H9 (cell line): ENCODE data around the gene CPT2. TPM values are rescaled to one million over a fixed set of nuclear protein-coding genes. Genes with fewer than 3 reads are reported as not detected.

Experiments used
- DNase-seq: peaks from one replicate; pipeline ENCODE4 v3.0.0-alpha.2; 2017
- H2AFZ ChIP-seq: one replicate; pipeline ENCODE4 v1.6.1; 2013; ENCODE audit warnings: mild to moderate bottlenecking, low read length, control low read depth, moderate library complexity
- H2AK5ac ChIP-seq: 2 replicates; pipeline ENCODE4 v1.6.1; 2013; ENCODE audit warnings: low read length, control low read depth, mixed read lengths; ENCODE audit not compliant: insufficient read length
- H2BK120ac ChIP-seq: one replicate; pipeline ENCODE4 v1.6.1; 2013; ENCODE audit warnings: low read depth, mild to moderate bottlenecking, low read length, control low read depth, inconsistent platforms; ENCODE audit not compliant: poor library complexity, severe bottlenecking
- H2BK12ac ChIP-seq: 2 replicates; pipeline ENCODE4 v1.6.1; 2013; ENCODE audit warnings: low read length, control low read depth, mixed read lengths, low read depth; ENCODE audit not compliant: insufficient read length
- H2BK15ac ChIP-seq: 2 replicates; pipeline ENCODE4 v1.6.1; 2013; ENCODE audit warnings: low read depth, low read length, control low read depth
- H2BK20ac ChIP-seq: one replicate; pipeline ENCODE4 v1.6.1; 2013; ENCODE audit warnings: low read depth, mild to moderate bottlenecking, low read length, control low read depth, inconsistent platforms; ENCODE audit not compliant: poor library complexity, severe bottlenecking
- H2BK5ac ChIP-seq: 2 replicates; pipeline ENCODE4 v1.6.1; 2013; ENCODE audit warnings: low read length, control low read depth, mixed read lengths; ENCODE audit not compliant: insufficient read length
- H3K14ac ChIP-seq: 2 replicates; pipeline ENCODE4 v1.6.1; 2013; ENCODE audit warnings: low read length, control low read depth; ENCODE audit not compliant: insufficient read depth
- H3K18ac ChIP-seq: 2 replicates; pipeline ENCODE4 v1.6.1; 2013; ENCODE audit warnings: low read depth, mild to moderate bottlenecking, mixed read lengths, low read length, control low read depth; ENCODE audit not compliant: insufficient read length
- H3K23ac ChIP-seq: 2 replicates; pipeline ENCODE4 v1.6.1; 2013; ENCODE audit warnings: low read length, control low read depth, mixed read lengths, low read depth; ENCODE audit not compliant: insufficient read length
- H3K23me2 ChIP-seq: 2 replicates; pipeline ENCODE4 v1.6.1; 2013; ENCODE audit warnings: low read depth, mild to moderate bottlenecking, mixed read lengths, low read length, control low read depth; ENCODE audit not compliant: insufficient read length, poor library complexity, severe bottlenecking
- H3K27ac ChIP-seq: 2 replicates; pipeline ENCODE4 v1.5.1; 2013; ENCODE audit warnings: low read length, control low read depth, mixed read lengths, low read depth; ENCODE audit not compliant: insufficient read length
- H3K27me3 ChIP-seq: 2 replicates; pipeline ENCODE4 v1.6.1; 2013; ENCODE audit warnings: low read length, control low read depth, inconsistent platforms; ENCODE audit not compliant: insufficient read depth
- H3K4ac ChIP-seq: 2 replicates; pipeline ENCODE4 v1.6.1; 2013; ENCODE audit warnings: low read depth, mild to moderate bottlenecking, control low read depth, inconsistent platforms, low read length, moderate library complexity
- H3K4me1 ChIP-seq: 2 replicates; pipeline ENCODE4 v1.6.1; 2013; ENCODE audit warnings: low read length, control low read depth, inconsistent platforms; ENCODE audit not compliant: insufficient read depth
- H3K4me2 ChIP-seq: 2 replicates; pipeline ENCODE4 v1.6.1; 2013; ENCODE audit warnings: low read length, control low read depth, mixed read lengths; ENCODE audit not compliant: insufficient read length, insufficient read depth
- H3K56ac ChIP-seq: 2 replicates; pipeline ENCODE4 v1.6.1; 2013; ENCODE audit warnings: low read depth, mild to moderate bottlenecking, mixed read lengths, low read length, control low read depth; ENCODE audit not compliant: insufficient read length
- H3K79me1 ChIP-seq: 2 replicates; pipeline ENCODE4 v1.6.1; 2013; ENCODE audit warnings: low read depth, mild to moderate bottlenecking, moderate library complexity, low read length, control low read depth, inconsistent platforms; ENCODE audit not compliant: insufficient read depth, poor library complexity, severe bottlenecking
- H3K79me2 ChIP-seq: 2 replicates; pipeline ENCODE4 v1.6.1; 2013; ENCODE audit warnings: low read length, control low read depth, inconsistent platforms; ENCODE audit not compliant: insufficient read depth
- H3K9ac ChIP-seq: 2 replicates; pipeline ENCODE4 v1.6.1; 2013; ENCODE audit warnings: low read length, control low read depth, mixed read lengths; ENCODE audit not compliant: insufficient read length; ENCODE audit errors: extremely low read depth
- H3K9me3 ChIP-seq: one replicate; pipeline ENCODE4 v1.6.1; 2013; ENCODE audit warnings: low read depth, low read length, inconsistent platforms; ENCODE audit not compliant: control insufficient read depth
- H3T11ph ChIP-seq: one replicate; pipeline ENCODE4 v1.6.1; 2013; ENCODE audit warnings: mild to moderate bottlenecking, low read length, control low read depth, inconsistent platforms
- H4K20me1 ChIP-seq: one replicate; pipeline ENCODE4 v1.6.1; 2013; ENCODE audit not compliant: control insufficient read depth, insufficient read length, insufficient read depth
- H4K5ac ChIP-seq: 2 replicates; pipeline ENCODE4 v1.6.1; 2013; ENCODE audit warnings: low read depth, mild to moderate bottlenecking, mixed read lengths, low read length, control low read depth; ENCODE audit not compliant: insufficient read length
- H4K8ac ChIP-seq: replicated peaks from 2 replicates; pipeline ENCODE4 v1.6.1; 2013; ENCODE audit warnings: low read length, control low read depth, mixed read lengths, low read depth; ENCODE audit not compliant: insufficient read length
- H4K91ac ChIP-seq: 2 replicates; pipeline ENCODE4 v1.6.1; 2013; ENCODE audit warnings: low read depth, mild to moderate bottlenecking, moderate library complexity, mixed read lengths, low read length, control low read depth; ENCODE audit not compliant: insufficient read length
- H3K27ac Mint-ChIP-seq, 3 experiments: 2 replicates in 2 of 3; 3 replicates in 1 of 3; pipeline ENCODE4 v1.8.0; 2020 to 2021; ENCODE audit warnings: mixed read lengths in 3 of 3, mild to moderate bottlenecking in 1 of 3, moderate library complexity in 1 of 3
- H3K27me3 Mint-ChIP-seq: 2 replicates; pipeline ENCODE4 v1.8.0; 2021; ENCODE audit warnings: low read depth, mild to moderate bottlenecking, moderate library complexity, mixed read lengths
- H3K36me3 Mint-ChIP-seq, 3 experiments: 2 replicates in 2 of 3; 3 replicates in 1 of 3; pipeline ENCODE4 v1.8.0; 2020 to 2021; ENCODE audit warnings: low read depth in 3 of 3, mixed read lengths in 3 of 3; ENCODE audit not compliant: insufficient read depth in 1 of 3
- H3K4me1 Mint-ChIP-seq, 2 experiments: 2 replicates each; pipeline ENCODE4 v1.8.0; 2020; ENCODE audit warnings: mixed read lengths in 2 of 2
- H3K4me3 Mint-ChIP-seq, 2 experiments: 2 replicates in 1 of 2; 3 replicates in 1 of 2; pipeline ENCODE4 v1.8.0; 2020 to 2021; ENCODE audit warnings: mild to moderate bottlenecking in 2 of 2, mixed read lengths in 2 of 2, moderate library complexity in 1 of 2
- H3K9me3 Mint-ChIP-seq, 2 experiments: 2 replicates in 1 of 2; 3 replicates in 1 of 2; pipeline ENCODE4 v1.8.0; 2020; ENCODE audit warnings: mild to moderate bottlenecking in 2 of 2, mixed read lengths in 2 of 2, moderate library complexity in 1 of 2
- CTCF ChIP-seq: fragments of 200-600 bp; sonication (generic); conservative IDR thresholded peaks from 3 replicates; pipeline ENCODE4 v1.8.0; 2021; ENCODE audit warnings: antibody characterized with exemption, mild to moderate bottlenecking
- WGBS: extraction: QIAGEN DNeasy Blood & Tissue Kit; methylation state at CpG from one replicate; pipeline ENCODE4 v1.1.7; 2013; ENCODE audit warnings: missing lambda C conversion rate, low lambda C conversion rate, mixed read lengths; ENCODE audit not compliant: insufficient read length; ENCODE audit errors: extremely low coverage; 5-methylcytosine and 5-hydroxymethylcytosine counted together
- total RNA-seq: library from RNA; stranded (reverse); gene quantifications from 2 replicates; pipeline ENCODE4 v1.2.1, GENCODE V29; 2021

Gene CPT2
- total RNA-seq, 1 experiment from 2014 or later, result 33.2 TPM

GRCh38 chr1:53218201-53218600 lies 21.6 kb downstream of the CPT2 start:
- Histone ChIP-seq H2BK20ac (no peak overlapping the region), H3K4me1 (0 out of 2 replicates have a peak, but pooled peaks cover 3% of the 10 kb centered on the region), H2BK12ac (no peak overlapping the region), H3K9me3 (no peaks in the 10 kb centered on the region), H4K8ac (no peak overlapping the region), H4K5ac (no peak overlapping the region), H3K79me1 (no peaks in the 10 kb centered on the region), H2AK5ac (no peak overlapping the region), H4K20me1 (no peaks in the 10 kb centered on the region), H2BK15ac (no peak overlapping the region), H3K27me3 (no peaks in the 10 kb centered on the region), H3K18ac (no peak overlapping the region), H2BK5ac (no peak overlapping the region), H3T11ph (no peak overlapping the region), H3K56ac (no peak overlapping the region), H3K14ac (no peak overlapping the region), H2BK120ac (no peak overlapping the region), H3K4me2 (no peak overlapping the region), H3K23ac (no peak overlapping the region), H3K23me2 (peaks cover 4% of the 10 kb centered on the region), H2AFZ (no peak overlapping the region), H3K79me2 (no peaks in the 10 kb centered on the region), H4K91ac (no peak overlapping the region), H3K9ac (no peak overlapping the region), H3K27ac (no peak overlapping the region), H3K4ac (no peak overlapping the region)
- H3K27me3 Mint-ChIP-seq, result no peaks in the 10 kb centered on the region
- H3K36me3 Mint-ChIP-seq, result peaks cover 9 to 38% (median 28%) of the 10 kb centered on the region in 3 experiments; a peak in 6 of 7 replicates
- H3K9me3 Mint-ChIP-seq, result no peaks in the 10 kb centered on the region
- H3K4me1 Mint-ChIP-seq, result peaks cover 14 to 20% of the 10 kb centered on the region in 2 experiments
- H3K27ac Mint-ChIP-seq, result no peak overlapping the region; a peak in 1 of 7 replicates
- no peak for DNase-seq
- TF ChIP-seq CTCF, result no peak
- WGBS, result no CpG with 5 or more reads among the region's 7 CpGs
- no peak overlapping the region for H3K4me3 Mint-ChIP-seq
